Measurements from ENCODE around the gene CD40LG.

The CD40LG gene

DNA sequence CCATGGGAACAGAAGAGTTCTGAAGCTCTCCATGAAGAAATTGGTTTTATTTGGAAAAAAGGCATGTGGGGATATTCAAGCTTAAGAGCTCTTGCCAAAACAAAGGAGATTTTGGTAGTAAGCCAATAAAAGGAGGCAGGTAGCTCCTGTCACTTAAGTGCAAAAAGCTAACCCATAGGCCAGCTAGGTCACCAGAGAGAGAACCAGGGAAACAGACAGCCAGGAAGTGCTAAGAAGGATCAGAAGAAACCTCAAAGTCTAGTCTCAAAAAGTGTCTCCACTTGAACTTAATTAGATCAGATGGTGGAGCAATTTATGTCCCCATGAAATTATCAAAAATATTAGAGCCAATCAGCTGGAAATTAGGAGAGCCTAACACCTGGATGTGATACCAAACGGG is 49.2 kb downstream of the CD40LG start:
- DNase-seq (ENCODE audit: low spot score), result no peak

DNA sequence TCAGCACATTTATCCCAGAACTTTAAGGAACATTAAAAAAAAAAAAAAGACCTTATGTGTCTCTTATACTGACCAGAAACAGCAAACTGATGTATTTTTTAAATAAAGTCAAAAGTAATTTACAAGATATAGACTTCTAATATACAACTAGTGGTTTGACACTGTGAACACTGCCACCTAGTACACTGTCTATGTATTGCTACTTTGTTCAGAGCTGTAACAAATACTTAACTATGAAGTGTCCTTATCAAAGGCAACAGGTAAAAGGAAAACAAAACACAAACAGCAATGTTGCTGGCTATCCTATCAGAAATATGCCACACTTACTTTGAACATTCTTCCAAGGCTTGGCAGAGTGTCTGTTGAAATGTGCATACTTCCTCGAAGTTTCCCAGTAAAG is 60.4 kb downstream of the CD40LG start:
- peak; percentile 11 for DNase-seq (ENCODE audit: low spot score)
